HepG2 (cell line): ENCODE data around the gene ADAMTS17. TPM values are rescaled to one million over a fixed set of nuclear protein-coding genes. Genes with fewer than 3 reads are reported as not detected.

Experiments
- ATAC-seq: fragments of 200-7000 bp; cut with Tn5 transposase; 3 replicates; pipeline ENCODE4 v1.9.1; 2020; ENCODE audit warnings: mild to moderate bottlenecking, moderate library complexity
- BruUV-seq: library from RNA; stranded (reverse); fragments of 400-500 nt; replicated peaks from 2 replicates; lab custom pipeline; 2021; lab: Mats Ljungman, UMichigan
- CTCF ChIA-PET: fragments of 300-600 bp; formaldehyde crosslinking; extraction: SDS; loops from one replicate; lab custom pipeline; 2021; ENCODE audit warnings: low total read pairs, inconsistent platforms, low intra/inter-chr PET ratio; lab: Yijun Ruan, JAX
- POLR2A ChIA-PET: fragments of 350-600 bp; sonication (Branson Sonifier 250); formaldehyde crosslinking; loops from one replicate; lab custom pipeline; 2020; ENCODE audit warnings: antibody characterized with exemption, inconsistent platforms; lab: Yijun Ruan, JAX
- DNase-seq: peaks from one replicate; pipeline ENCODE4 v3.0.0-alpha.2; 2015; ENCODE audit warnings: low spot score
- FAIRE-seq: peaks from 3 replicates; lab custom pipeline; 2011; peaks lifted over from hg19 to GRCh38; lab: Jason Lieb, UNC
- H2AFZ ChIP-seq: one replicate; pipeline ENCODE4 v1.6.1; 2011; ENCODE audit warnings: low read length, inconsistent platforms
- H3K27ac ChIP-seq: fragments of 300-600 bp; 3 replicates; pipeline ENCODE4 v1.8.0; 2011; ENCODE audit warnings: mixed run types, mild to moderate bottlenecking, mixed read lengths, low read length, inconsistent platforms; ENCODE audit not compliant: insufficient read depth; ENCODE audit errors: extremely low read length
- H3K27me3 ChIP-seq, 2 experiments: fragments of 200-600 bp in 1 of 2; 2 replicates in 1 of 2; 3 replicates in 1 of 2; pipeline versions ENCODE4 v1.6.0 to v1.8.0; 2011; ENCODE audit warnings: low read length in 2 of 2, mild to moderate bottlenecking in 2 of 2, moderate library complexity in 2 of 2, inconsistent platforms in 1 of 2; ENCODE audit not compliant: insufficient read depth in 2 of 2, control insufficient read depth in 1 of 2
- H3K36me3 ChIP-seq, 2 experiments: fragments of 200-600 bp in 1 of 2; replicated peaks in 1 of 2; 2 replicates in 1 of 2; 3 replicates in 1 of 2; pipeline versions ENCODE4 v1.5.1 to v1.8.0; 2011; ENCODE audit warnings: low read length in 2 of 2, inconsistent platforms in 1 of 2; ENCODE audit not compliant: insufficient read depth in 2 of 2, control insufficient read depth in 1 of 2
- H3K4me1 ChIP-seq: 2 replicates; pipeline ENCODE4 v1.5.1; 2012; ENCODE audit warnings: low read length, inconsistent platforms; ENCODE audit not compliant: insufficient read depth
- H3K4me2 ChIP-seq: 2 replicates; pipeline ENCODE4 v1.6.0; 2011; ENCODE audit warnings: low read depth, low read length, inconsistent platforms
- H3K4me3 ChIP-seq, 3 experiments: fragments of 200-600 bp in 1 of 3; sonication (generic), shearing (Covaris generic) in 1 of 3; replicated peaks in 1 of 3; 2 replicates each; pipeline ENCODE4 v1.5.1; 2011 to 2016; ENCODE audit warnings: low read length in 3 of 3, inconsistent platforms in 2 of 3, low read depth in 2 of 3, mild to moderate bottlenecking in 2 of 3, control low read depth in 1 of 3, mixed read lengths in 1 of 3; ENCODE audit not compliant: insufficient read depth in 1 of 3
- H3K79me2 ChIP-seq: one replicate; pipeline ENCODE4 v1.6.1; 2011; ENCODE audit warnings: low read length, inconsistent platforms; ENCODE audit not compliant: insufficient read depth
- H3K9ac ChIP-seq: 2 replicates; pipeline ENCODE4 v1.6.0; 2011; ENCODE audit warnings: mild to moderate bottlenecking, low read depth, low read length, inconsistent platforms; ENCODE audit not compliant: insufficient read depth
- H3K9me3 ChIP-seq: 2 replicates; pipeline ENCODE4 v1.5.1; 2012; ENCODE audit warnings: mild to moderate bottlenecking, low read length
- H4K20me1 ChIP-seq: 2 replicates; pipeline ENCODE4 v1.6.0; 2011; ENCODE audit warnings: inconsistent platforms, mild to moderate bottlenecking, low read length, moderate library complexity; ENCODE audit not compliant: insufficient read depth
- GFI1 ChIP-seq: sonication (generic); formaldehyde crosslinking; IDR thresholded peaks from 2 replicates; pipeline ENCODE4 v1.5.0; 2020; ENCODE audit warnings: missing genetic modification reagents, mild to moderate bottlenecking, borderline replicate concordance
- NRL ChIP-seq: sonication (generic); formaldehyde crosslinking; IDR thresholded peaks from 2 replicates; pipeline ENCODE4 v1.5.0; 2020; ENCODE audit warnings: missing genetic modification reagents, mild to moderate bottlenecking, moderate library complexity, borderline replicate concordance
- SMAD9 ChIP-seq: sonication (generic); formaldehyde crosslinking; IDR thresholded peaks from 2 replicates; pipeline ENCODE4 v1.5.1; 2020; ENCODE audit warnings: mild to moderate bottlenecking, missing genetic modification reagents
- ZNF331 ChIP-seq: sonication (generic); formaldehyde crosslinking; IDR thresholded peaks from 2 replicates; pipeline ENCODE4 v1.4.0; 2020; ENCODE audit warnings: missing genetic modification reagents
- ZNF468 ChIP-seq: sonication (generic); formaldehyde crosslinking; IDR thresholded peaks from 2 replicates; pipeline ENCODE4 v1.8.0; 2022; ENCODE audit warnings: mild to moderate bottlenecking, moderate library complexity, missing genetic modification reagents
- ZNF607 ChIP-seq: sonication (generic); formaldehyde crosslinking; IDR thresholded peaks from 2 replicates; pipeline ENCODE4 v1.5.1; 2020; ENCODE audit warnings: missing genetic modification reagents, mild to moderate bottlenecking, borderline replicate concordance
- WGBS: methylation state at CpG from one replicate; pipeline ENCODE4 v1.1.6; 2017; ENCODE audit warnings: low lambda C conversion rate; 5-methylcytosine and 5-hydroxymethylcytosine counted together
- in situ Hi-C: cut with HindIII; loops from 2 replicates; pipeline ENCODE4 v1.10.0; 2017; ENCODE audit warnings: low pct_unique_long_range_greater_than_20kb; ENCODE audit not compliant: extremely low pct_ligation_motif_present
- intact Hi-C: fragments of 100-400 bp; cut with micrococcal nuclease; formaldehyde crosslinking; loops from one replicate; pipeline ENCODE4 v1.10.0; 2022; ENCODE audit not compliant: unreplicated experiment
- polyA plus RNA-seq, 8 experiments: library from polyadenylated mRNA; depleted of rRNA in 3 of 8; stranded (reverse) in 7 of 8; unstranded in 1 of 8; fragments of >200 nt; fragmentation: Illumina TruSeq in 4 of 8; extraction: Trizol in 4 of 8; gene quantifications; 2 replicates each; pipeline versions ENCODE4 v1.2.1 to v1.2.3, GENCODE V29; 2011 to 2016; ENCODE audit warnings: low read depth in 4 of 8, missing spikeins in 1 of 8, mixed read lengths in 1 of 8; ENCODE audit not compliant: insufficient read depth in 1 of 8
- total RNA-seq, 5 experiments: library from RNA; depleted of rRNA; stranded (reverse); fragments of >200 nt; fragmentation: Illumina TruSeq; extraction: Trizol; gene quantifications; 2 replicates each; pipeline ENCODE4 v1.2.3, GENCODE V29; 2016; ENCODE audit warnings: low read depth in 1 of 5
- TF ChIP-seq, protein P1 (sequence below): sonication (generic); formaldehyde crosslinking; IDR thresholded peaks from 2 replicates; pipeline ENCODE4 v1.9.0; 2021; ENCODE audit warnings: missing genetic modification reagents, mild to moderate bottlenecking, borderline replicate concordance
- TF ChIP-seq, protein P2 (sequence below): IDR thresholded peaks from 2 replicates; pipeline ENCODE4 v1.6.1; 2016
- TF ChIP-seq, protein P3 (sequence below): IDR thresholded peaks from 2 replicates; pipeline ENCODE4 v1.4.0; 2020; ENCODE audit warnings: mild to moderate bottlenecking, missing genetic modification reagents

ADAMTS17 gene
- total and polyA plus RNA-seq, 2 of the 13 experiments (the other 11 are each of a cell fraction or from before 2014, with no cell fraction given), result 0.02 to 0.04 TPM

DNA sequence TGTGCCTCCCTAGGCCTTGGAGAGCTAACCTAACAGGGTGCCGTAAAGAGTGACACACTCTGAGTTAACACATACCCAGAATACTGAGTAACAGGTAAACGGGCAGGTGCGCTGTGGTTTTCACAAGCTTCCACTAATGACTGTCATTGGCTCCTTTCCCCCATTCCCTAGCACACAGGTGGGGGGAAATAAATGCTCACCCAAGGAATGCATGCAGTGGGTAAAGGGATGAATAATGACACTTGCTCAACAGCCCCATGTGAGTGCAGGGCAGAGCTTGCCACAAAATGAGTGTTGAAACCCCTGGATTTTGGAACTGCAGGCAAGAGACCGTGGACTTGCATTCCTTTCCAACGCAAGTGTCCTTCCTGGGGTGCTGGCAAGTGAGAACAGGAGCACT, 57.6 kb downstream of the ADAMTS17 start:
- ChIA-PET POLR2A (no interaction called here), CTCF (no interaction called here)
- ATAC-seq, result no peak
- Histone ChIP-seq H3K4me2 (no peak overlapping the region), H3K9ac (no peak overlapping the region), H3K27me3 (no peaks in the 10 kb centered on the region), H3K36me3 (no peaks in the 10 kb centered on the region), H3K4me1 (no peaks in the 10 kb centered on the region), H4K20me1 (no peaks in the 10 kb centered on the region), H3K4me3 (no peak overlapping the region), H2AFZ (no peak overlapping the region), H3K9me3 (no peaks in the 10 kb centered on the region), H3K79me2 (no peaks in the 10 kb centered on the region), H3K27ac (no peak overlapping the region)
- no peak for FAIRE-seq
- in situ Hi-C loops, result no loop called here
- no TSS peak for BruUV-seq
- WGBS, result 48% methylated on average over 5 of the region's 5 CpGs
- intact Hi-C loops, result no loop called here
- TF ChIP-seq, protein P1, sequence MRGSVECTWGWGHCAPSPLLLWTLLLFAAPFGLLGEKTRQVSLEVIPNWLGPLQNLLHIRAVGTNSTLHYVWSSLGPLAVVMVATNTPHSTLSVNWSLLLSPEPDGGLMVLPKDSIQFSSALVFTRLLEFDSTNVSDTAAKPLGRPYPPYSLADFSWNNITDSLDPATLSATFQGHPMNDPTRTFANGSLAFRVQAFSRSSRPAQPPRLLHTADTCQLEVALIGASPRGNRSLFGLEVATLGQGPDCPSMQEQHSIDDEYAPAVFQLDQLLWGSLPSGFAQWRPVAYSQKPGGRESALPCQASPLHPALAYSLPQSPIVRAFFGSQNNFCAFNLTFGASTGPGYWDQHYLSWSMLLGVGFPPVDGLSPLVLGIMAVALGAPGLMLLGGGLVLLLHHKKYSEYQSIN, result no peak
- no peak for TF ChIP-seq NRL (CRISPR knock-in tag)
- TF ChIP-seq ZNF468 (CRISPR knock-in tag), result no peak
- no peak for TF ChIP-seq ZNF607 (CRISPR knock-in tag)
- TF ChIP-seq, protein P2, sequence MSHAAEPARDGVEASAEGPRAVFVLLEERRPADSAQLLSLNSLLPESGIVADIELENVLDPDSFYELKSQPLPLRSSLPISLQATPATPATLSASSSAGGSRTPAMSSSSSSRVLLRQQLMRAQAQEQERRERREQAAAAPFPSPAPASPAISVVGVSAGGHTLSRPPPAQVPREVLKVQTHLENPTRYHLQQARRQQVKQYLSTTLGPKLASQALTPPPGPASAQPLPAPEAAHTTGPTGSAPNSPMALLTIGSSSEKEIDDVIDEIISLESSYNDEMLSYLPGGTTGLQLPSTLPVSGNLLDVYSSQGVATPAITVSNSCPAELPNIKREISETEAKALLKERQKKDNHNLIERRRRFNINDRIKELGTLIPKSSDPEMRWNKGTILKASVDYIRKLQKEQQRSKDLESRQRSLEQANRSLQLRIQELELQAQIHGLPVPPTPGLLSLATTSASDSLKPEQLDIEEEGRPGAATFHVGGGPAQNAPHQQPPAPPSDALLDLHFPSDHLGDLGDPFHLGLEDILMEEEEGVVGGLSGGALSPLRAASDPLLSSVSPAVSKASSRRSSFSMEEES (CRISPR knock-in tag), result no peak
- TF ChIP-seq, protein P3, sequence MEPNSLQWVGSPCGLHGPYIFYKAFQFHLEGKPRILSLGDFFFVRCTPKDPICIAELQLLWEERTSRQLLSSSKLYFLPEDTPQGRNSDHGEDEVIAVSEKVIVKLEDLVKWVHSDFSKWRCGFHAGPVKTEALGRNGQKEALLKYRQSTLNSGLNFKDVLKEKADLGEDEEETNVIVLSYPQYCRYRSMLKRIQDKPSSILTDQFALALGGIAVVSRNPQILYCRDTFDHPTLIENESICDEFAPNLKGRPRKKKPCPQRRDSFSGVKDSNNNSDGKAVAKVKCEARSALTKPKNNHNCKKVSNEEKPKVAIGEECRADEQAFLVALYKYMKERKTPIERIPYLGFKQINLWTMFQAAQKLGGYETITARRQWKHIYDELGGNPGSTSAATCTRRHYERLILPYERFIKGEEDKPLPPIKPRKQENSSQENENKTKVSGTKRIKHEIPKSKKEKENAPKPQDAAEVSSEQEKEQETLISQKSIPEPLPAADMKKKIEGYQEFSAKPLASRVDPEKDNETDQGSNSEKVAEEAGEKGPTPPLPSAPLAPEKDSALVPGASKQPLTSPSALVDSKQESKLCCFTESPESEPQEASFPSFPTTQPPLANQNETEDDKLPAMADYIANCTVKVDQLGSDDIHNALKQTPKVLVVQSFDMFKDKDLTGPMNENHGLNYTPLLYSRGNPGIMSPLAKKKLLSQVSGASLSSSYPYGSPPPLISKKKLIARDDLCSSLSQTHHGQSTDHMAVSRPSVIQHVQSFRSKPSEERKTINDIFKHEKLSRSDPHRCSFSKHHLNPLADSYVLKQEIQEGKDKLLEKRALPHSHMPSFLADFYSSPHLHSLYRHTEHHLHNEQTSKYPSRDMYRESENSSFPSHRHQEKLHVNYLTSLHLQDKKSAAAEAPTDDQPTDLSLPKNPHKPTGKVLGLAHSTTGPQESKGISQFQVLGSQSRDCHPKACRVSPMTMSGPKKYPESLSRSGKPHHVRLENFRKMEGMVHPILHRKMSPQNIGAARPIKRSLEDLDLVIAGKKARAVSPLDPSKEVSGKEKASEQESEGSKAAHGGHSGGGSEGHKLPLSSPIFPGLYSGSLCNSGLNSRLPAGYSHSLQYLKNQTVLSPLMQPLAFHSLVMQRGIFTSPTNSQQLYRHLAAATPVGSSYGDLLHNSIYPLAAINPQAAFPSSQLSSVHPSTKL, result no peak
- no peak for TF ChIP-seq SMAD9 (CRISPR knock-in tag)
- no peak for TF ChIP-seq GFI1 (CRISPR knock-in tag)
- no peak for TF ChIP-seq ZNF331 (CRISPR knock-in tag)
- DNase-seq, result no peak
